HepG2 (cell line): ENCODE results near the gene UGT1A8. TPM values are rescaled to one million over a fixed set of nuclear protein-coding genes. Genes with fewer than 3 reads are reported as not detected.

Experiments
- ATAC-seq: fragments of 200-7000 bp; cut with Tn5 transposase; 3 replicates; pipeline ENCODE4 v1.9.1; 2020; ENCODE audit warnings: mild to moderate bottlenecking, moderate library complexity
- BruUV-seq: library from RNA; stranded (reverse); fragments of 400-500 nt; replicated peaks from 2 replicates; lab custom pipeline; 2021; lab: Mats Ljungman, UMichigan
- CTCF ChIA-PET: fragments of 300-600 bp; formaldehyde crosslinking; extraction: SDS; loops from one replicate; lab custom pipeline; 2021; ENCODE audit warnings: low total read pairs, inconsistent platforms, low intra/inter-chr PET ratio; lab: Yijun Ruan, JAX
- POLR2A ChIA-PET: fragments of 350-600 bp; sonication (Branson Sonifier 250); formaldehyde crosslinking; loops from one replicate; lab custom pipeline; 2020; ENCODE audit warnings: antibody characterized with exemption, inconsistent platforms; lab: Yijun Ruan, JAX
- DNase-seq: peaks from one replicate; pipeline ENCODE4 v3.0.0-alpha.2; 2015; ENCODE audit warnings: low spot score
- FAIRE-seq: peaks from 3 replicates; lab custom pipeline; 2011; peaks lifted over from hg19 to GRCh38; lab: Jason Lieb, UNC
- H2AFZ ChIP-seq: one replicate; pipeline ENCODE4 v1.6.1; 2011; ENCODE audit warnings: low read length, inconsistent platforms
- H3K27ac ChIP-seq: fragments of 300-600 bp; 3 replicates; pipeline ENCODE4 v1.8.0; 2011; ENCODE audit warnings: mixed run types, mild to moderate bottlenecking, mixed read lengths, low read length, inconsistent platforms; ENCODE audit not compliant: insufficient read depth; ENCODE audit errors: extremely low read length
- H3K27me3 ChIP-seq, 2 experiments: fragments of 200-600 bp in 1 of 2; 2 replicates in 1 of 2; 3 replicates in 1 of 2; pipeline versions ENCODE4 v1.6.0 to v1.8.0; 2011; ENCODE audit warnings: low read length in 2 of 2, mild to moderate bottlenecking in 2 of 2, moderate library complexity in 2 of 2, inconsistent platforms in 1 of 2; ENCODE audit not compliant: insufficient read depth in 2 of 2, control insufficient read depth in 1 of 2
- H3K36me3 ChIP-seq, 2 experiments: fragments of 200-600 bp in 1 of 2; replicated peaks in 1 of 2; 2 replicates in 1 of 2; 3 replicates in 1 of 2; pipeline versions ENCODE4 v1.5.1 to v1.8.0; 2011; ENCODE audit warnings: low read length in 2 of 2, inconsistent platforms in 1 of 2; ENCODE audit not compliant: insufficient read depth in 2 of 2, control insufficient read depth in 1 of 2
- H3K4me1 ChIP-seq: 2 replicates; pipeline ENCODE4 v1.5.1; 2012; ENCODE audit warnings: low read length, inconsistent platforms; ENCODE audit not compliant: insufficient read depth
- H3K4me2 ChIP-seq: 2 replicates; pipeline ENCODE4 v1.6.0; 2011; ENCODE audit warnings: low read depth, low read length, inconsistent platforms
- H3K4me3 ChIP-seq, 3 experiments: fragments of 200-600 bp in 1 of 3; sonication (generic), shearing (Covaris generic) in 1 of 3; replicated peaks in 1 of 3; 2 replicates each; pipeline ENCODE4 v1.5.1; 2011 to 2016; ENCODE audit warnings: low read length in 3 of 3, inconsistent platforms in 2 of 3, low read depth in 2 of 3, mild to moderate bottlenecking in 2 of 3, control low read depth in 1 of 3, mixed read lengths in 1 of 3; ENCODE audit not compliant: insufficient read depth in 1 of 3
- H3K79me2 ChIP-seq: one replicate; pipeline ENCODE4 v1.6.1; 2011; ENCODE audit warnings: low read length, inconsistent platforms; ENCODE audit not compliant: insufficient read depth
- H3K9ac ChIP-seq: 2 replicates; pipeline ENCODE4 v1.6.0; 2011; ENCODE audit warnings: mild to moderate bottlenecking, low read depth, low read length, inconsistent platforms; ENCODE audit not compliant: insufficient read depth
- H3K9me3 ChIP-seq: 2 replicates; pipeline ENCODE4 v1.5.1; 2012; ENCODE audit warnings: mild to moderate bottlenecking, low read length
- H4K20me1 ChIP-seq: 2 replicates; pipeline ENCODE4 v1.6.0; 2011; ENCODE audit warnings: inconsistent platforms, mild to moderate bottlenecking, low read length, moderate library complexity; ENCODE audit not compliant: insufficient read depth
- HINFP ChIP-seq: sonication (generic); formaldehyde crosslinking; IDR thresholded peaks from 2 replicates; pipeline ENCODE4 v1.4.0; 2020; ENCODE audit warnings: low read depth, mild to moderate bottlenecking, missing genetic modification reagents
- JUN ChIP-seq: sonication (generic); formaldehyde crosslinking; IDR thresholded peaks from 2 replicates; pipeline ENCODE4 v1.4.0; 2020; ENCODE audit warnings: mild to moderate bottlenecking, missing genetic modification reagents
- WGBS: methylation state at CpG from one replicate; pipeline ENCODE4 v1.1.6; 2017; ENCODE audit warnings: low lambda C conversion rate; 5-methylcytosine and 5-hydroxymethylcytosine counted together
- in situ Hi-C: cut with HindIII; loops from 2 replicates; pipeline ENCODE4 v1.10.0; 2017; ENCODE audit warnings: low pct_unique_long_range_greater_than_20kb; ENCODE audit not compliant: extremely low pct_ligation_motif_present
- intact Hi-C: fragments of 100-400 bp; cut with micrococcal nuclease; formaldehyde crosslinking; loops from one replicate; pipeline ENCODE4 v1.10.0; 2022; ENCODE audit not compliant: unreplicated experiment
- polyA plus RNA-seq, 8 experiments: library from polyadenylated mRNA; depleted of rRNA in 3 of 8; stranded (reverse) in 7 of 8; unstranded in 1 of 8; fragments of >200 nt; fragmentation: Illumina TruSeq in 4 of 8; extraction: Trizol in 4 of 8; gene quantifications; 2 replicates each; pipeline versions ENCODE4 v1.2.1 to v1.2.3, GENCODE V29; 2011 to 2016; ENCODE audit warnings: low read depth in 4 of 8, missing spikeins in 1 of 8, mixed read lengths in 1 of 8; ENCODE audit not compliant: insufficient read depth in 1 of 8
- total RNA-seq, 5 experiments: library from RNA; depleted of rRNA; stranded (reverse); fragments of >200 nt; fragmentation: Illumina TruSeq; extraction: Trizol; gene quantifications; 2 replicates each; pipeline ENCODE4 v1.2.3, GENCODE V29; 2016; ENCODE audit warnings: low read depth in 1 of 5

The UGT1A8 gene
- total and polyA plus RNA-seq, 2 of the 13 experiments (the other 11 are each of a cell fraction or from before 2014, with no cell fraction given) = not detected

- TF ChIP-seq JUN = no peak
Measured at GRCh38 chr2:233801357-233802131, 184.1 kb downstream of the UGT1A8 start (continued).

DNA sequence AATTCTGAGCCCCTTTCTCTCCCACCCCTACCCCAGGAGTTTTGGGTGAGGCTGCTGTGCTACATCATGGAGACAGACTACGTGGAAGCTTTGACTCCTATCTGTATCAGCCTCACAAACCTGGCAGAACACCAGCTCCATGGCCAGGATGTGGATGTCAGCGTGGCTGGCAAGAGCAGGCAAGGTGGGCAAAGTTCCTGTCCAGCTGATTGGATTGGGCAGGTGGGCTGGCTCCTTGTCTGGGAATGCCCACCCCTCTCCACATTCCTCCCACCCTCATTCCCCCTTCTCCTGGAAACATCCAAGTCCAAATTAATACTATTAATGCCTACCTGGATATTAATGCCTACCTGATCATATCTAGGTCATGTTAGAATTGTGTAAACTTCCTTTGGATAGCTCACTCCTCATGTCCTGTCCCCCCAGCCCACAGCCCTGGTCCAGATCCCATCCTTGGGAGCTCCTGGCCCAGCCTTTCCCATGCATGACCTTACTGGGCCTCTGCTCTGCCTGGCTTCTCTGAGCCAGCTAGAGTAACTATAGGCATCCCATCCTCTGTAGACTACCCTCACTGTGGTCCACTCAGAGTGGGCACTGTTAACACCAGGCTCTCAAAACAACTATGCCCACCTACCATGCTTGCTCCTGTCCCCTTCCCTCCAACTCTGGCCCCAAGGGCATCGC is 184.8 kb downstream of the UGT1A8 start:
- no peak for TF ChIP-seq HINFP
- BruUV-seq = no TSS peak
- Histone ChIP-seq H4K20me1 (no peaks in the 10 kb centered on the region), H3K27me3 (peaks cover 0 to 48% of the 10 kb centered on the region in 2 experiments; a peak in 3 of 5 replicates), H3K79me2 (no peaks in the 10 kb centered on the region), H3K9ac (no peak overlapping the region), H3K4me1 (no peaks in the 10 kb centered on the region), H3K36me3 (no peaks in the 10 kb centered on the region), H3K4me2 (no peak overlapping the region), H3K27ac (no peak overlapping the region), H3K9me3 (no peaks in the 10 kb centered on the region), H2AFZ (no peak overlapping the region), H3K4me3 (no peak overlapping the region)
- intact Hi-C loops (no loop called here), in situ Hi-C loops (no loop called here)
- no peak for DNase-seq
- FAIRE-seq = no peak
- WGBS = 0% methylated on average over 3 of the region's 3 CpGs
- ChIA-PET POLR2A (no interaction called here), CTCF (no interaction called here)
- no peak for ATAC-seq
